CD4-positive, alpha-beta memory T cell (primary cell): Measurements from ENCODE around the gene CREB1. TPM values are rescaled to one million over a fixed set of nuclear protein-coding genes. Genes with fewer than 3 reads are reported as not detected.
"Not testable (repeated sequence)": the region's sequence is repeated elsewhere in the genome, so short reads cannot be mapped to it uniquely, and the experiment has no call there.

Experiments used
- CTCF ChIA-PET: fragments of 350-600 bp; sonication (Branson Sonifier 250); formaldehyde crosslinking; loops from one replicate; lab custom pipeline; 2021; ENCODE audit warnings: inconsistent platforms; ENCODE audit not compliant: partially characterized antibody; lab: Charles Lee
- POLR2A ChIA-PET: fragments of 350-600 bp; sonication (Branson Sonifier 250); formaldehyde crosslinking; loops from one replicate; lab custom pipeline; 2021; ENCODE audit not compliant: partially characterized antibody; lab: Charles Lee
- DNase-seq, 5 donors: peaks; one replicate each; pipeline versions ENCODE4 v3.0.0 to v3.0.0-alpha.2; 2020 to 2022; ENCODE audit warnings: mixed read lengths in 1 of 5
- H3K27ac ChIP-seq: one replicate; pipeline ENCODE4 v1.7.0; 2013; ENCODE audit warnings: low read depth, low read length
- H3K27me3 ChIP-seq: 2 replicates; pipeline ENCODE4 v1.7.0; 2013; ENCODE audit warnings: mild to moderate bottlenecking, low read length, moderate library complexity; ENCODE audit not compliant: insufficient read depth
- H3K36me3 ChIP-seq: 2 replicates; pipeline ENCODE4 v1.7.0; 2013; ENCODE audit warnings: mild to moderate bottlenecking, low read length, moderate library complexity; ENCODE audit not compliant: insufficient read depth
- H3K4me1 ChIP-seq: 2 replicates; pipeline ENCODE4 v1.7.0; 2013; ENCODE audit warnings: mild to moderate bottlenecking, low read length, moderate library complexity; ENCODE audit not compliant: insufficient read depth
- H3K4me3 ChIP-seq, 2 donors: one replicate each; pipeline ENCODE4 v1.7.0; 2013; ENCODE audit warnings: low read length in 2 of 2, mild to moderate bottlenecking in 1 of 2
- H3K9me3 ChIP-seq, 2 donors: one replicate each; pipeline ENCODE4 v1.7.0; 2013; ENCODE audit warnings: low read length in 2 of 2, control low read depth in 1 of 2; ENCODE audit not compliant: control insufficient read depth in 1 of 2
- H3K27ac Mint-ChIP-seq, 7 donors: one replicate each; pipeline ENCODE4 v1.8.0; 2020 to 2021; ENCODE audit warnings: mixed read lengths in 7 of 7, mild to moderate bottlenecking in 6 of 7, inconsistent platforms in 3 of 7, moderate library complexity in 3 of 7
- H3K27me3 Mint-ChIP-seq, 2 donors: one replicate each; pipeline ENCODE4 v1.8.0; 2020 to 2021; ENCODE audit warnings: mixed read lengths in 2 of 2
- H3K36me3 Mint-ChIP-seq, 2 donors: one replicate each; pipeline ENCODE4 v1.8.0; 2020 to 2021; ENCODE audit warnings: mixed read lengths in 2 of 2, inconsistent platforms in 1 of 2, mild to moderate bottlenecking in 1 of 2
- H3K4me1 Mint-ChIP-seq, 4 donors: one replicate each; pipeline ENCODE4 v1.8.0; 2020 to 2021; ENCODE audit warnings: mixed read lengths in 4 of 4, mild to moderate bottlenecking in 1 of 4
- H3K4me3 Mint-ChIP-seq, 8 donors: one replicate each; pipeline ENCODE4 v1.8.0; 2020 to 2021; ENCODE audit warnings: mixed read lengths in 8 of 8, mild to moderate bottlenecking in 7 of 8, moderate library complexity in 6 of 8, inconsistent platforms in 3 of 8
- H3K9me3 Mint-ChIP-seq, 8 donors: one replicate each; pipeline ENCODE4 v1.8.0; 2020 to 2021; ENCODE audit warnings: mixed read lengths in 8 of 8, mild to moderate bottlenecking in 5 of 8, inconsistent platforms in 3 of 8, moderate library complexity in 1 of 8
- intact Hi-C: fragments of 100-400 bp; cut with micrococcal nuclease; formaldehyde crosslinking; loops from one replicate; pipeline ENCODE4 v1.15.1; 2023
- polyA plus RNA-seq, 2 donors: library from polyadenylated mRNA; unstranded; fragments of 300-500 nt; fragmentation: Illumina TruSeq; gene quantifications; one replicate each; pipeline ENCODE4 v1.2.3, GENCODE V29; 2021
- total RNA-seq, 2 experiments: library from RNA; stranded (reverse); gene quantifications; one replicate each; pipeline ENCODE4 v1.2.3, GENCODE V29; 2021

The CREB1 gene
- total and polyA plus RNA-seq, 4 experiments from 2014 or later: 60.0 to 128 (median 102) TPM

DNA sequence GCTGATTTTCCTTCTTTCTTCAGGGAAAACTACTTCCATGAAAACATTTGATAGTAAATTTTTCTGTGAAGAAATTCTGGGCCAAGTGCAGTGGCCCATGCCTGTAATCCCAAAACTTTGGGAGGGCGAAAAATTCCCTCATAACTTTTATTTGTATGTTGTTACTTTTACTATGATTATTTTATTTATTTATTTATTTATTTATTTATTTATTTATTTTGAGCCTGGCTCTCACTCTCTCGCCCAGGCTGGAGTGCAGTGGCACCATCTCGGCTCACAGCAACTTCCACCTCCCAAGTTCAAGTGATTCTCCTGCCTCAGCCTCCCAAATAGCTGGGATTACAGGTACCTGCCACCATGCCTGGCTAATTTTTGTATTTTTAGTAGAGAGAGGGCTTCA, 109.5 kb downstream of the CREB1 start:
- CTCF ChIA-PET, DNase-seq, H3K4me1 ChIP-seq, H3K4me3 ChIP-seq, H3K36me3 Mint-ChIP-seq, H3K4me1 Mint-ChIP-seq, H3K36me3 ChIP-seq, POLR2A ChIA-PET, H3K27ac ChIP-seq, intact Hi-C loops, H3K27ac Mint-ChIP-seq, H3K9me3 ChIP-seq, H3K4me3 Mint-ChIP-seq, H3K27me3 ChIP-seq: not testable (repeated sequence)
- H3K27me3 Mint-ChIP-seq: peaks cover 9 to 10% of the 10 kb centered on the region in 2 donors
- peaks cover 0 to 16% (median 10%) of the 10 kb centered on the region in 8 donors for H3K9me3 Mint-ChIP-seq

DNA sequence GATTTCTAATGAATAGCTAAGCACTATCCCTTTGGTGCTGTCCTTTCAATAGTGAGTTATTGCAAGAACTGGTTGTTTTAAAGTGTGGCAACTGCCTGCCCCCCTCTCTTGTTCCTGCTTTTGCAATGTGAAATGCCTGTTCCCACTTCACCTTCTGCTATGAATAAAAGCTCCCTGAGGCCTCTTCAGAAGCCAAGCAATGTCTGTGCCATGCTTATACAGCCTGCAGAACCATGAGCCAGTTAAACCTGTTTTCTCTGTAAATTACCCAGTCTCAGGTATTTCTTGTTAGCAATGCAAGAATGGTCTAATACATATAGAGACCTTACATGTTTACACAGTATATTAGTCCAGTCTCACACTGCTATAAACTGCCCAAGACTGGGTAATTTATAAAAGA, 110.4 kb downstream of the CREB1 start:
- Mint-ChIP-seq H3K36me3 (no peaks in the 10 kb centered on the region), H3K27ac (no peak overlapping the region), H3K27me3 (peaks cover 9 to 10% of the 10 kb centered on the region in 2 donors), H3K9me3 (peaks cover 0 to 16% (median 10%) of the 10 kb centered on the region in 8 donors), H3K4me3 (no peak overlapping the region), H3K4me1 (no peaks in the 10 kb centered on the region)
- DNase-seq: no peak
- POLR2A ChIA-PET: no interaction called here
- CTCF ChIA-PET: no interaction called here
- Histone ChIP-seq H3K4me3 (no peak overlapping the region), H3K4me1 (no peaks in the 10 kb centered on the region), H3K9me3 (no peaks in the 10 kb centered on the region), H3K27ac (no peak overlapping the region), H3K27me3 (no peaks in the 10 kb centered on the region), H3K36me3 (no peaks in the 10 kb centered on the region)
- intact Hi-C loops: no loop called here

DNA sequence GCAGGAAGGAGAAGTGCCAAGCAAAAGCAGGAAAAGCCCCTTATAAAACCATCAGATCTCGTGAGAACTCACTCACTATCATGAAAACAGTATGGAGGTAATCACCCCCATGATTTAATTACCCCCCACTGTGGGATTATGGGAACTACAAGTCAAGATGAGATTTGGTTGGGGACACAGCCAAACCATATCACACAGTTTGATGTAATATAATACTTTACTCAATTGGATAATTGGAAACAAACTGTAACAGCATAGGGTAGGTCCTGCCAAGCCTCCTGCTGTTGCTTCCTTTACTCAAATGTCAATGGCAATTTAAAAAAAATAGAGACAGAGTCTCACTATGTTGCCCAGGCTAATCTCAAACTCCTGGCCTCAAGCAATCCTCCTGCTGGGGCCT, 110.9 kb downstream of the CREB1 start:
- CTCF ChIA-PET: no interaction called here
- Mint-ChIP-seq H3K36me3 (no peaks in the 10 kb centered on the region), H3K4me3 (no peak overlapping the region), H3K9me3 (peaks cover 0 to 16% (median 10%) of the 10 kb centered on the region in 8 donors), H3K27ac (no peak overlapping the region), H3K27me3 (peaks cover 9 to 10% of the 10 kb centered on the region in 2 donors), H3K4me1 (no peaks in the 10 kb centered on the region)
- Histone ChIP-seq H3K4me3 (no peak overlapping the region), H3K9me3 (no peaks in the 10 kb centered on the region), H3K36me3 (no peaks in the 10 kb centered on the region), H3K4me1 (no peaks in the 10 kb centered on the region), H3K27ac (no peak overlapping the region), H3K27me3 (no peaks in the 10 kb centered on the region)
- intact Hi-C loops: no loop called here
- DNase-seq: no peak
- POLR2A ChIA-PET: no interaction called here

DNA sequence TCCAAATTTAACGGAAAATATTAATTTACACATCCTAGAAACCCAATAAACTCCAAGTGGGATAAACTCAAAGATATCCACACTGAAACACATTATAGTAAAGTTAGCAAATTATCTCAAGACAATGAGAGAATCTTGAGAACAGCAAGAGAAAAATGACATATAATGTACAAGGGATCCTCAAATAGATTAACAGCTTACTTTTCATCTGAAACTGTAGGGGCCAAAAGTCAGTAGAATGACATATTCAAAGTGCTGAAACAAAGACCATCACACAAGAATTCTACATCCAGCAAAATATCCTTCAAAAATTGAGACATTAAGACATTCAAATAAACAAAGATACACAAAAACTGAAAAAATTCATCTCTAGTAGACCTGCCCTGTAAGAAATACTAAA, 114.1 kb downstream of the CREB1 start:
- no peaks in the 10 kb centered on the region for H3K36me3 ChIP-seq
- Mint-ChIP-seq H3K4me1 (no peaks in the 10 kb centered on the region), H3K36me3 (no peaks in the 10 kb centered on the region), H3K9me3 (peaks cover 0 to 16% (median 10%) of the 10 kb centered on the region in 8 donors), H3K27ac (no peak overlapping the region), H3K27me3 (peaks cover 9 to 10% of the 10 kb centered on the region in 2 donors), H3K4me3 (no peak overlapping the region)
- H3K9me3 ChIP-seq: no peaks in the 10 kb centered on the region
- no peak overlapping the region for H3K27ac ChIP-seq
- DNase-seq: no peak
- POLR2A ChIA-PET: no interaction called here
- no peak overlapping the region for H3K4me3 ChIP-seq
- no peaks in the 10 kb centered on the region for H3K27me3 ChIP-seq
- intact Hi-C loops: no loop called here
- H3K4me1 ChIP-seq: no peaks in the 10 kb centered on the region
- CTCF ChIA-PET: no interaction called here

DNA sequence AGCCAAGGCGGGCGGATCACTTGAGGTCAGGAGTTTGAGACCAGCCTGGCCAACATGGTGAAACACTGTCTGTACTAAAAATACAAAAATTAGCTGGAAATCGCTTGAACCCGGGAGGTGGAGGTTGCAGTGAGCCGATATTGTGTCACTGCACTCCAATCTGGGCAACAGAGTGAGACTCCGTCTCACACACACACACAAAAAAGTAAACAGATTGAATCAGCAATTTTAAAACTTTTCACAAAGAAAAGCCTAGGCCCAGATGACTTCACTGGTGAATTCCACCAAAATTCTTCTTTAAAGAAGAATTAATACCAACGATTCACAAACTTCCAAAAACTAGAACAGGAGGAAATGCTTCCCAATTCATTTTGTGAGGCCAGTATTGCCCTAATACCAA, 116.8 kb downstream of the CREB1 start:
- H3K36me3 ChIP-seq, H3K4me3 ChIP-seq, H3K27me3 Mint-ChIP-seq, intact Hi-C loops, POLR2A ChIA-PET, H3K27ac Mint-ChIP-seq, H3K27me3 ChIP-seq, H3K9me3 Mint-ChIP-seq, H3K9me3 ChIP-seq, H3K4me3 Mint-ChIP-seq, DNase-seq, H3K4me1 ChIP-seq, H3K4me1 Mint-ChIP-seq, H3K36me3 Mint-ChIP-seq, CTCF ChIA-PET, H3K27ac ChIP-seq: not testable (repeated sequence)

Other genes with a start within 250 kb of the CREB1 start
- 10 to 100 TPM; 16.6 to 16.9 TPM for gene METTL21A, start 95.4 kb downstream of the CREB1 start, total RNA-seq
- gene METTL21A, start 95.4 kb downstream of the CREB1 start, polyA plus RNA-seq: 10 to 100 TPM; 26.9 to 38.2 TPM
- 10 to 100 TPM in 1 of 2 experiments, 1 to 10 TPM in 1; 9.7 to 10.5 TPM for gene CCNYL1, start 181.7 kb downstream of the CREB1 start, total RNA-seq
- 1 to 10 TPM in 1 of 2 donors, under 1 TPM in 1; 1.00 to 2.3 TPM for gene CCNYL1, start 181.7 kb downstream of the CREB1 start, polyA plus RNA-seq
- gene FZD5, start 239.9 kb downstream of the CREB1 start, total RNA-seq: under 1 TPM; 0.33 to 0.38 TPM
- gene FZD5, start 239.9 kb downstream of the CREB1 start, polyA plus RNA-seq: under 1 TPM in 1 of 2 donors, not detected in 1; 0.04 TPM